GM12878 (cell line): ENCODE results near the gene FDXR. TPM values are rescaled to one million over a fixed set of nuclear protein-coding genes. Genes with fewer than 3 reads are reported as not detected.
A peak's percentile ranks its signal among the peaks of the same experiment; 100 is the strongest.

Experiments used
- ATAC-seq: fragments of 200-7000 bp; cut with Tn5 transposase; 3 replicates; pipeline ENCODE4 v1.9.1; 2020; ENCODE audit warnings: mild to moderate bottlenecking, moderate library complexity
- BruUV-seq: library from RNA; stranded (reverse); fragments of 400-500 nt; replicated peaks from 2 replicates; lab custom pipeline; 2021; lab: Mats Ljungman, UMichigan
- CTCF ChIA-PET: fragments of 300-600 bp; sonication (Branson Sonifier 250); formaldehyde crosslinking; extraction: SDS; loops from one replicate; lab custom pipeline; 2021; ENCODE audit warnings: inconsistent platforms; lab: Yijun Ruan, JAX
- POLR2A ChIA-PET: fragments of 350-600 bp; formaldehyde crosslinking; extraction: SDS; loops from one replicate; lab custom pipeline; 2021; ENCODE audit warnings: inconsistent platforms; lab: Charles Lee
- RAD21 ChIA-PET: fragments of 300-600 bp; sonication (Branson Sonifier 250); formaldehyde crosslinking; loops from one replicate; lab custom pipeline; 2023; ENCODE audit warnings: antibody characterized with exemption; ENCODE audit not compliant: unreplicated experiment; lab: Charles Lee
- SMC1A ChIA-PET: fragments of 300-600 bp; sonication (Branson Sonifier 250); formaldehyde crosslinking; loops from one replicate; lab custom pipeline; 2023; ENCODE audit not compliant: unreplicated experiment, uncharacterized antibody; lab: Charles Lee
- DNase-seq: peaks from one replicate; pipeline ENCODE4 v3.0.0-alpha.2; 2011; ENCODE audit warnings: low read depth, low spot score
- FAIRE-seq: peaks from 3 replicates; lab custom pipeline; 2011; peaks lifted over from hg19 to GRCh38; lab: Jason Lieb, UNC
- H2AFZ ChIP-seq: 2 replicates; pipeline ENCODE4 v1.6.0; 2011; ENCODE audit warnings: low read depth, low read length, control low read depth; ENCODE audit not compliant: control insufficient read depth
- H3K27ac ChIP-seq: 2 replicates; pipeline ENCODE4 v1.5.1; 2011; ENCODE audit warnings: control low read depth; ENCODE audit not compliant: control insufficient read depth, insufficient read depth
- H3K27me3 ChIP-seq, 2 experiments: replicated peaks in 1 of 2; 2 replicates each; pipeline versions ENCODE4 v1.6.0 to v1.6.1; 2011; ENCODE audit warnings: low read length in 1 of 2; ENCODE audit not compliant: control insufficient read depth in 2 of 2, insufficient read depth in 2 of 2
- H3K36me3 ChIP-seq, 2 experiments: 2 replicates each; pipeline ENCODE4 v1.5.1; 2011; ENCODE audit warnings: low read length in 1 of 2; ENCODE audit not compliant: control insufficient read depth in 2 of 2, insufficient read depth in 2 of 2
- H3K4me1 ChIP-seq: 2 replicates; pipeline ENCODE4 v1.6.1; 2011; ENCODE audit warnings: mild to moderate bottlenecking, low read length, moderate library complexity, mixed read lengths; ENCODE audit not compliant: control insufficient read depth, insufficient read depth
- H3K4me2 ChIP-seq: 2 replicates; pipeline ENCODE4 v1.6.0; 2011; ENCODE audit warnings: control low read depth; ENCODE audit not compliant: control insufficient read depth, insufficient read depth
- H3K4me3 ChIP-seq: fragments of 200-600 bp; sonication (generic); 2 replicates; pipeline ENCODE4 v1.5.1; 2016
- H3K79me2 ChIP-seq: 2 replicates; pipeline ENCODE4 v1.6.0; 2011; ENCODE audit warnings: low read length; ENCODE audit not compliant: control insufficient read depth, insufficient read depth
- H3K9ac ChIP-seq: 2 replicates; pipeline ENCODE4 v1.8.0; 2011; ENCODE audit warnings: low read length, control low read depth, mixed read lengths; ENCODE audit not compliant: control insufficient read depth, insufficient read depth
- H3K9me3 ChIP-seq: replicated peaks from 3 replicates; pipeline ENCODE4 v1.5.1; 2011; ENCODE audit warnings: mild to moderate bottlenecking, low read length; ENCODE audit not compliant: control insufficient read depth, insufficient read depth
- H4K20me1 ChIP-seq: 2 replicates; pipeline ENCODE4 v1.6.0; 2011; ENCODE audit not compliant: control insufficient read depth, insufficient read depth
- ATF2 ChIP-seq: IDR thresholded peaks from 2 replicates; pipeline ENCODE4 v1.6.1; 2012; ENCODE audit warnings: low read length, inconsistent platforms
- ESRRA ChIP-seq: IDR thresholded peaks from 2 replicates; pipeline ENCODE4 v1.6.1; 2012; ENCODE audit warnings: mild to moderate bottlenecking, low read length, improper control_type of control experiment
- IRF3 ChIP-seq: fragments of 450-650 bp; IDR thresholded peaks from 2 replicates; pipeline ENCODE4 v1.6.1; 2014; ENCODE audit warnings: mild to moderate bottlenecking
- MTA3 ChIP-seq: IDR thresholded peaks from 2 replicates; pipeline ENCODE4 v1.6.1; 2012; ENCODE audit warnings: low read length, inconsistent platforms, borderline replicate concordance
- NFYB ChIP-seq: IDR thresholded peaks from 2 replicates; pipeline ENCODE4 v1.6.1; 2011; ENCODE audit warnings: low read depth, mild to moderate bottlenecking, low read length, improper control_type of control experiment, moderate library complexity; ENCODE audit not compliant: insufficient read depth
- RCOR1 ChIP-seq: conservative IDR thresholded peaks from 2 replicates; pipeline ENCODE4 v1.6.1; 2012; ENCODE audit warnings: low read depth, low read length, improper control_type of control experiment
- USF2 ChIP-seq: IDR thresholded peaks from 2 replicates; pipeline ENCODE4 v1.6.1; 2011; ENCODE audit warnings: low read depth, low read length, improper control_type of control experiment, borderline replicate concordance
- WGBS: methylation state at CpG from one replicate; pipeline ENCODE4 v1.1.6; 2016; ENCODE audit warnings: low lambda C conversion rate; ENCODE audit not compliant: insufficient replicate concordance, insufficient coverage; ENCODE audit errors: missing lambda C conversion rate; 5-methylcytosine and 5-hydroxymethylcytosine counted together
- in situ Hi-C: fragments of 300-500 bp; cut with MboI; formaldehyde crosslinking; loops from 9 replicates; pipeline ENCODE4 v1.14.3; 2018; ENCODE audit warnings: mixed read lengths
- intact Hi-C: fragments of 100-400 bp; cut with micrococcal nuclease; formaldehyde crosslinking; loops from one replicate; pipeline ENCODE4 v1.14.2; 2022; ENCODE audit not compliant: unreplicated experiment
- polyA plus RNA-seq, 11 experiments: library from polyadenylated mRNA; depleted of rRNA in 4 of 11; unstranded in 6 of 11; stranded (reverse) in 5 of 11; fragments of >200 nt; fragmentation: Nextera tagmentation in 4 of 11; fragmentation: Illumina TruSeq in 1 of 11; extraction: Ambion mirVana in 4 of 11; extraction: Trizol in 1 of 11; gene quantifications; 1 replicate in 1 of 11; 2 replicates in 10 of 11; pipeline versions ENCODE4 v1.2.1 to v1.2.3, GENCODE V29; 2011 to 2016; ENCODE audit warnings: inconsistent platforms in 2 of 11, missing spikeins in 2 of 11, low read depth in 1 of 11
- total RNA-seq, 4 experiments: library from RNA; depleted of rRNA in 3 of 4; stranded (reverse); fragments of >200 nt in 3 of 4; fragmentation: Illumina TruSeq in 1 of 4; extraction: Trizol in 1 of 4; gene quantifications; 2 replicates each; pipeline versions ENCODE4 v1.2.1 to v1.2.3, GENCODE V29; 2013 to 2021

Gene FDXR
- total and polyA plus RNA-seq, 10 of the 15 experiments (the other 5 are each of a cell fraction or from before 2014, with no cell fraction given): 0.85 to 162 (median 48.2) TPM

DNA sequence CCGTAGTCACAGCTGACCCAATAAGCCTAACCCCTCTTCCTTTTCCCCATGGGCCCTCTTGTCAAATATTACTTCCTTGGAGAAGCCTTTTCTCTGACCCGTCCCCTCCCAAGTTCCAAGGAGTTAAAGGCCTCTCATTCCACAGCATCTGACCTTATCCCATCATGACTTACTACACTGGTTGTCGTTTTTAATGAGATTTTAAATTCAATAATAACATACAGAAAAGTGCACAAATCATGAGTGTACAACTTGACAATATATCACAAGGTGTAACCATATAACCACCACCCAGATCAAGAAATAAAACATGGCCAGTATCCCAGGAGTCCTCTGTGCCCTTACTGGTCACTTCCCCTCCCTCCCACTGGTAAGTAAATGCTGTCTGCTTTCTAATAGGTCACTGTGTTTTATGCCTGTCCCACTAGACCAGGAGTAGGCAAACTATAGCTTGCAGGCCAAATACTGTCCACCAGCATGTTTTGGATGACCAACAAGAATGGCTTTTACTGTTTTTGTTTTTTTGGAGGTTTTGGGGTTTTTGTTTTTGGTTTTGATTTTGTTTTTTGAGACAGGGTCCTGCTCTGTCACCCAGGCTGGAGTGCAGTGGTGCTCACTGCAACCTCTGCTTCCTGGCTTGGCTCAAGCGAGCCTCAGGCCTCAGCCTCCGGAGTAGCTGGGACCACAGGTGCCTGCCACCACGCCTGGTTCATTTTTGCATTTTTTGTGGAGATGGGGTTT, 1.2 kb upstream of the FDXR start:
- peak; percentile 83 for FAIRE-seq
- H3K4me2 ChIP-seq: peak overlapping the region; percentile 83
- no peaks in the 10 kb centered on the region for H3K9me3 ChIP-seq
- peaks cover 16% of the 10 kb centered on the region for H3K79me2 ChIP-seq
- TF ChIP-seq ESRRA (no peak), ATF2 (no peak), USF2 (no peak), NFYB (0 out of 2 replicates have a peak, but pooled peaks have one; percentile 53), IRF3 (no peak), MTA3 (peak; percentile 51; the same call in 1 of the 2 replicates), RCOR1 (no peak)
- TF ChIP-seq, all 136 proteins: peak for 2
- RAD21 ChIA-PET: interaction anchor here (1.1 to 3.2 kb wide), 3 partner anchors 8 to 137 kb away, joined by 3 to 24 read pairs (median 9); partner anchors contain the start of gene RAB37
- CTCF ChIA-PET: interaction anchor here (0.7 to 4.5 kb wide), 15 partner anchors 10 to 298 kb away, joined by 3 to 40 read pairs (median 3); partner anchors contain the start of genes MRPL58, NHERF1 and RAB37
- peaks cover 14% of the 10 kb centered on the region for H3K4me1 ChIP-seq
- intact Hi-C loops (no loop called here), in situ Hi-C loops (no loop called here)
- DNase-seq: no peak
- POLR2A ChIA-PET: interaction anchor here (0.6 to 1.9 kb wide), 10 partner anchors 14 to 520 kb away, joined by 3 to 15 read pairs (median 3); partner anchors contain the start of genes KCTD2 and NAT9
- peak overlapping the region; percentile 90 for H2AFZ ChIP-seq
- SMC1A ChIA-PET: interaction anchor here (0.9 to 2.5 kb wide), 5 partner anchors 8 to 127 kb away, joined by 3 to 10 read pairs (median 3); no protein-coding TSS in a partner anchor
- H3K27ac ChIP-seq: peak overlapping the region; percentile 96
- no TSS peak for BruUV-seq
- no peaks in the 10 kb centered on the region for H4K20me1 ChIP-seq
- H3K4me3 ChIP-seq: peak overlapping the region; percentile 82
- H3K36me3 ChIP-seq: no peaks in the 10 kb centered on the region; a peak in 1 of 4 replicates
- H3K9ac ChIP-seq: peak overlapping the region; percentile 94
- WGBS: 45% methylated on average over 6 of the region's 6 CpGs
- peak; percentile 11; the same call in 1 of the 3 replicates for ATAC-seq
- no peaks in the 10 kb centered on the region for H3K27me3 ChIP-seq
